Heart right ventricle (tissue), 16 donors: ENCODE results near the gene PTPRN2. TPM values are rescaled to one million over a fixed set of nuclear protein-coding genes. Genes with fewer than 3 reads are reported as not detected.
"Not testable (repeated sequence)": the region's sequence is repeated elsewhere in the genome, so short reads cannot be mapped to it uniquely, and the experiment has no call there.

Experiments
- ATAC-seq, 8 donors: fragments of 200-7000 bp; cut with Tn5 transposase; one replicate each; pipeline ENCODE4 v1.9.1; 2020; ENCODE audit warnings: mild to moderate bottlenecking in 8 of 8, moderate library complexity in 8 of 8, moderate number of reproducible peaks in 1 of 8
- DNase-seq, 2 donors: peaks; one replicate each; pipeline ENCODE4 v3.0.0-alpha.2; 2020
- H3K27ac ChIP-seq, 10 donors: fragments of 200-600 bp; sonication (generic) in 2 of 10; one replicate each; pipeline versions ENCODE4 v1.5.0 to v1.8.0; 2020 to 2022; ENCODE audit warnings: mild to moderate bottlenecking in 3 of 10
- H3K27me3 ChIP-seq, 7 donors: fragments of 200-600 bp; one replicate each; pipeline ENCODE4 v1.8.0; 2021 to 2022; ENCODE audit warnings: mild to moderate bottlenecking in 2 of 7
- H3K36me3 ChIP-seq, 9 donors: fragments of 200-600 bp; sonication (generic) in 1 of 9; one replicate each; pipeline versions ENCODE4 v1.5.0 to v1.8.0; 2020 to 2022; ENCODE audit warnings: mild to moderate bottlenecking in 2 of 9
- H3K4me1 ChIP-seq, 9 donors: fragments of 200-600 bp; sonication (generic) in 1 of 9; one replicate each; pipeline versions ENCODE4 v1.5.0 to v1.8.0; 2020 to 2022; ENCODE audit warnings: mild to moderate bottlenecking in 4 of 9
- H3K4me3 ChIP-seq, 10 donors: fragments of 200-600 bp; sonication (generic) in 2 of 10; one replicate each; pipeline versions ENCODE4 v1.5.0 to v1.8.0; 2020 to 2022; ENCODE audit warnings: mild to moderate bottlenecking in 7 of 10, moderate library complexity in 2 of 10
- H3K9me3 ChIP-seq, 11 donors: fragments of 200-600 bp in 10 of 11; sonication (generic) in 2 of 11; one replicate each; pipeline versions ENCODE4 v1.5.0 to v1.8.0; 2013 to 2022; ENCODE audit warnings: mild to moderate bottlenecking in 2 of 11, control low read depth in 1 of 11, moderate library complexity in 1 of 11
- CTCF ChIP-seq, 9 donors: fragments of 200-600 bp; sonication (generic) in 2 of 9; IDR thresholded peaks; one replicate each; pipeline versions ENCODE4 v1.5.0 to v1.8.0; 2021 to 2022; ENCODE audit warnings: antibody characterized with exemption in 9 of 9, mild to moderate bottlenecking in 5 of 9, moderate library complexity in 1 of 9
- WGBS, 2 donors: extraction: QIAGEN DNeasy Blood & Tissue Kit; methylation state at CpG; one replicate each; pipeline ENCODE4 v1.1.7; 2013; ENCODE audit warnings: inconsistent platforms in 1 of 2; 5-methylcytosine and 5-hydroxymethylcytosine counted together
- intact Hi-C, 10 donors: fragments of 100-400 bp; cut with DNase I; formaldehyde crosslinking; loops; one replicate each; pipeline versions ENCODE4 v1.11.1 to v1.14.2; 2022
- polyA plus RNA-seq, 2 donors: library from polyadenylated mRNA; stranded (reverse); fragments of 200-250 nt; gene quantifications; one replicate each; pipeline ENCODE4 v1.2.3, GENCODE V29; 2013
- total RNA-seq, 10 donors: library from RNA; stranded (reverse); fragmentation: NEBNext Ultra II Directional in 3 of 10; extraction: Animal tissue kit (Norgen Biotek cat#: 25700) in 3 of 10; gene quantifications; one replicate each; pipeline versions ENCODE4 v1.2.1 to v1.2.4, GENCODE V29; 2021 to 2023
- donor health status: Arrhythmogenic right ventricular cardiomyopathy.
- donor health status: ischemic (EF 13 %, LVEDD 7.1; RV severe dilation, severe dysfunction).
- donor health status: healthy with polysubstance abuse.
- donor health status: DM: no; HTN: yes; CAD: no.
- donor health status: DM: no; HTN: no; CAD: no.
- donor health status: ischemic (EF 25% LVEDD 6.9; RV normal size, moderate dysfunction).
- donor health status: ischemic (EF 25% LVEDD 5.7; RV mildly dilated, moderate dysfunction).
- donor health status: healthy.
- donor health status: DM: yes; HTN: yes; CAD: no.
- donor health status: Ischemic cardiomyopathy.
- donor health status: ischemic (EF 35%, LVEDD 5.7; RV mildly dilated, moderate dysfunction).
- donor health status: nonischemic (EF 11% LVEDD 7.7; RV severe dilation, severe dysfunction).
- donor health status: DM: yes; HTN: yes; CAD: no.
- donor health status: PGD.
- donor health status: ischemic (EF 29% LVEDD 5.4; RV normal size, mild dysfunction).
- donor health status: nonischemic (EF 23%, LVEDD 6.1; RV moderate dilation, normal function).

Gene PTPRN2
- total and polyA plus RNA-seq, 12 donors = 0.82 to 1.8 (median 1.3) TPM

GRCh38 chr7:157735826-157736225 is 851.8 kb downstream of the PTPRN2 start:
- H3K4me3 ChIP-seq = no peak overlapping the region
- H3K36me3 ChIP-seq = no peaks in the 10 kb centered on the region
- no peaks in the 10 kb centered on the region for H3K9me3 ChIP-seq
- TF ChIP-seq CTCF (IDR thresholded peaks at IDR 0.05) = no peak
- 85 to 89% methylated on average over 14 of the region's 14 CpGs for WGBS, 2 donors
- intact Hi-C loops = no loop called here
- ATAC-seq = no peak
- no peak for DNase-seq
- no peak overlapping the region for H3K27ac ChIP-seq
- peaks cover 0 to 56% (median 30%) of the 10 kb centered on the region in 7 donors for H3K27me3 ChIP-seq
- peaks cover 0 to 4% (median 0%) of the 10 kb centered on the region in 9 donors for H3K4me1 ChIP-seq

- no peak for ATAC-seq
- intact Hi-C loops = no loop called here
- H3K4me1 ChIP-seq = peaks cover 0 to 4% (median 0%) of the 10 kb centered on the region in 9 donors
- TF ChIP-seq CTCF (IDR thresholded peaks at IDR 0.05) = no peak
- no peaks in the 10 kb centered on the region for H3K36me3 ChIP-seq
- WGBS, 2 donors = 86 to 90% methylated on average over 28 of the region's 28 CpGs
- no peak overlapping the region for H3K4me3 ChIP-seq
- no peaks in the 10 kb centered on the region for H3K9me3 ChIP-seq
- H3K27ac ChIP-seq = no peak overlapping the region
- H3K27me3 ChIP-seq = peaks cover 0 to 50% (median 24%) of the 10 kb centered on the region in 7 donors
- no peak for DNase-seq
Observed at GRCh38 chr7:157734676-157735640, 852.7 kb downstream of the PTPRN2 start.

GRCh38 chr7:157733760-157734395 is 853.7 kb downstream of the PTPRN2 start:
- H3K27me3 ChIP-seq = peaks cover 0 to 39% (median 23%) of the 10 kb centered on the region in 7 donors
- DNase-seq, ATAC-seq, intact Hi-C loops, H3K36me3 ChIP-seq, H3K27ac ChIP-seq, H3K9me3 ChIP-seq, H3K4me1 ChIP-seq, H3K4me3 ChIP-seq: not testable (repeated sequence)
- 89 to 95% methylated on average over 21 to 33 of the region's 33 CpGs for WGBS, 2 donors

- H3K4me1 ChIP-seq = no peaks in the 10 kb centered on the region
- no peaks in the 10 kb centered on the region for H3K9me3 ChIP-seq
- H3K27me3 ChIP-seq = peaks cover 0 to 28% (median 12%) of the 10 kb centered on the region in 7 donors
- no peak for DNase-seq
- WGBS, 2 donors = 66% methylated on average over 13 of the region's 13 CpGs
- intact Hi-C loops = no loop called here
- no peak overlapping the region for H3K27ac ChIP-seq
- TF ChIP-seq CTCF (IDR thresholded peaks at IDR 0.05) = no peak
- H3K36me3 ChIP-seq = no peaks in the 10 kb centered on the region
- ATAC-seq = no peak
- no peak overlapping the region for H3K4me3 ChIP-seq
Observed at GRCh38 chr7:157731126-157731525, 856.5 kb downstream of the PTPRN2 start.
